ENCODE measurements around the gene UBE3C. TPM values are rescaled to one million over a fixed set of nuclear protein-coding genes. Genes with fewer than 3 reads are reported as not detected.

The UBE3C gene
- total RNA-seq, 1 experiment from 2014 or later, result 87.6 TPM

DNA sequence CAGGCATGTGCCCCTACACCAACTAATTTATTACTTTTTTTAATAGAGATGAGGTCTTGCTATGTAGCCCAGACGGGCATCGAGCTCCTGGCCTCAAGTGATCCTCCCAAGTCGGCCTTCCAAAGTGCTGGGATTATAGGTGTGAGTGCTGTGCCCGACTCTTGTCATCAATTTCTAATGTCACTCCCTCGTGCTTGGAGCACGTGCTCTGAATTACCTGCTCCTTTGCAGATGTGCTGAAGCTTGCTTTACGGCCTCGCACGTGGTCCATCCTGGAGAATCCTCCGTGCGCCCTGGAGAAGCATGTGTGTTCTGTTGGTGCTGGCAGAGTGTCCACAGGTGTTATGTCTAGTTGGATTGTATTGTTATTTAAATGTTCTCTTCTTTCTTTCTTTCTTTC lies 11.8 kb upstream of the UBE3C start:
- in situ Hi-C loops (cut with HindIII; ENCODE audit: low pct_unique_long_range_greater_than_20kb, low sequenced_read_pairs), result no loop called here
- Histone ChIP-seq H3K4me1 (ENCODE audit: control insufficient read depth, insufficient read depth, low read length) (no peaks in the 10 kb centered on the region), H3K36me3 (ENCODE audit: control insufficient read depth, insufficient read depth, low read length) (no peaks in the 10 kb centered on the region), H3K27ac (ENCODE audit: low read length) (no peak overlapping the region), H3K4me3 (ENCODE audit: low read depth in 2 of 2, low read length in 2 of 2) (no peak overlapping the region), H3K9me3 (ENCODE audit: control insufficient read depth, insufficient read depth, low read depth, low read length) (no peaks in the 10 kb centered on the region), H3K27me3 (ENCODE audit: control insufficient read depth, insufficient read depth, low read length) (peaks cover 7% of the 10 kb centered on the region; the same call in 1 of the 2 replicates)
- POLR2A ChIA-PET, result interaction anchor here (0.5 kb wide), 1 partner anchor 18 kb away, joined by 5 read pairs; no protein-coding TSS in a partner anchor
- intact Hi-C loops (cut with micrococcal nuclease; ENCODE audit: unreplicated experiment), result no loop called here
- CTCF ChIA-PET, result no interaction called here
- no TSS peak for BruUV-seq (replicated peaks)
- TF ChIP-seq SIN3A (IDR thresholded peaks at IDR 0.05; ENCODE audit: borderline replicate concordance, insufficient read depth, low read depth, low read length) (no peak), CTCF (IDR thresholded peaks at IDR 0.05) (no peak), POLR2AphosphoS5 (IDR thresholded peaks at IDR 0.05; ENCODE audit: low read depth, low read length) (no peak), TCF7L2 (IDR thresholded peaks at IDR 0.05; ENCODE audit: low read depth, low read length) (no peak)
- TF ChIP-seq, protein P1, sequence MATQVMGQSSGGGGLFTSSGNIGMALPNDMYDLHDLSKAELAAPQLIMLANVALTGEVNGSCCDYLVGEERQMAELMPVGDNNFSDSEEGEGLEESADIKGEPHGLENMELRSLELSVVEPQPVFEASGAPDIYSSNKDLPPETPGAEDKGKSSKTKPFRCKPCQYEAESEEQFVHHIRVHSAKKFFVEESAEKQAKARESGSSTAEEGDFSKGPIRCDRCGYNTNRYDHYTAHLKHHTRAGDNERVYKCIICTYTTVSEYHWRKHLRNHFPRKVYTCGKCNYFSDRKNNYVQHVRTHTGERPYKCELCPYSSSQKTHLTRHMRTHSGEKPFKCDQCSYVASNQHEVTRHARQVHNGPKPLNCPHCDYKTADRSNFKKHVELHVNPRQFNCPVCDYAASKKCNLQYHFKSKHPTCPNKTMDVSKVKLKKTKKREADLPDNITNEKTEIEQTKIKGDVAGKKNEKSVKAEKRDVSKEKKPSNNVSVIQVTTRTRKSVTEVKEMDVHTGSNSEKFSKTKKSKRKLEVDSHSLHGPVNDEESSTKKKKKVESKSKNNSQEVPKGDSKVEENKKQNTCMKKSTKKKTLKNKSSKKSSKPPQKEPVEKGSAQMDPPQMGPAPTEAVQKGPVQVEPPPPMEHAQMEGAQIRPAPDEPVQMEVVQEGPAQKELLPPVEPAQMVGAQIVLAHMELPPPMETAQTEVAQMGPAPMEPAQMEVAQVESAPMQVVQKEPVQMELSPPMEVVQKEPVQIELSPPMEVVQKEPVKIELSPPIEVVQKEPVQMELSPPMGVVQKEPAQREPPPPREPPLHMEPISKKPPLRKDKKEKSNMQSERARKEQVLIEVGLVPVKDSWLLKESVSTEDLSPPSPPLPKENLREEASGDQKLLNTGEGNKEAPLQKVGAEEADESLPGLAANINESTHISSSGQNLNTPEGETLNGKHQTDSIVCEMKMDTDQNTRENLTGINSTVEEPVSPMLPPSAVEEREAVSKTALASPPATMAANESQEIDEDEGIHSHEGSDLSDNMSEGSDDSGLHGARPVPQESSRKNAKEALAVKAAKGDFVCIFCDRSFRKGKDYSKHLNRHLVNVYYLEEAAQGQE (IDR thresholded peaks at IDR 0.05; ENCODE audit: insufficient read depth in 1 of 2, low read depth in 2 of 2, low read length in 1 of 2), result no peak
- ATAC-seq (no peak), DNase-seq (ENCODE audit: low read depth, low spot score) (no peak)

GRCh38 chr7:157129200-157129599 lies 9.5 kb upstream of the UBE3C start:
- intact Hi-C loops (cut with micrococcal nuclease; ENCODE audit: unreplicated experiment) (no loop called here), in situ Hi-C loops (cut with HindIII; ENCODE audit: low pct_unique_long_range_greater_than_20kb, low sequenced_read_pairs) (no loop called here)
- H3K9me3 ChIP-seq (ENCODE audit: control insufficient read depth, insufficient read depth, low read depth, low read length), result no peaks in the 10 kb centered on the region
- no peaks in the 10 kb centered on the region for H3K4me1 ChIP-seq (ENCODE audit: control insufficient read depth, insufficient read depth, low read length)
- no TSS peak for BruUV-seq (replicated peaks)
- H3K36me3 ChIP-seq (ENCODE audit: control insufficient read depth, insufficient read depth, low read length), result no peaks in the 10 kb centered on the region
- peaks cover 7% of the 10 kb centered on the region; the same call in 1 of the 2 replicates for H3K27me3 ChIP-seq (ENCODE audit: control insufficient read depth, insufficient read depth, low read length)
- POLR2A ChIA-PET, result no interaction called here
- no peak overlapping the region for H3K4me3 ChIP-seq (ENCODE audit: low read depth in 2 of 2, low read length in 2 of 2)
- CTCF ChIA-PET, result no interaction called here
- DNase-seq (ENCODE audit: low read depth, low spot score) (no peak), ATAC-seq (no peak; the same call in 1 of the 2 replicates)
- TF ChIP-seq TCF7L2 (IDR thresholded peaks at IDR 0.05; ENCODE audit: low read depth, low read length) (no peak), SIN3A (IDR thresholded peaks at IDR 0.05; ENCODE audit: borderline replicate concordance, insufficient read depth, low read depth, low read length) (no peak), CTCF (IDR thresholded peaks at IDR 0.05) (no peak), POLR2AphosphoS5 (IDR thresholded peaks at IDR 0.05; ENCODE audit: low read depth, low read length) (no peak)
- TF ChIP-seq, protein P1 (IDR thresholded peaks at IDR 0.05; ENCODE audit: insufficient read depth in 1 of 2, low read depth in 2 of 2, low read length in 1 of 2), result no peak
- H3K27ac ChIP-seq (ENCODE audit: low read length), result no peak overlapping the region

Measured in Panc1 (cell line).